ENCODE results near the gene FOXA2.

DNA sequence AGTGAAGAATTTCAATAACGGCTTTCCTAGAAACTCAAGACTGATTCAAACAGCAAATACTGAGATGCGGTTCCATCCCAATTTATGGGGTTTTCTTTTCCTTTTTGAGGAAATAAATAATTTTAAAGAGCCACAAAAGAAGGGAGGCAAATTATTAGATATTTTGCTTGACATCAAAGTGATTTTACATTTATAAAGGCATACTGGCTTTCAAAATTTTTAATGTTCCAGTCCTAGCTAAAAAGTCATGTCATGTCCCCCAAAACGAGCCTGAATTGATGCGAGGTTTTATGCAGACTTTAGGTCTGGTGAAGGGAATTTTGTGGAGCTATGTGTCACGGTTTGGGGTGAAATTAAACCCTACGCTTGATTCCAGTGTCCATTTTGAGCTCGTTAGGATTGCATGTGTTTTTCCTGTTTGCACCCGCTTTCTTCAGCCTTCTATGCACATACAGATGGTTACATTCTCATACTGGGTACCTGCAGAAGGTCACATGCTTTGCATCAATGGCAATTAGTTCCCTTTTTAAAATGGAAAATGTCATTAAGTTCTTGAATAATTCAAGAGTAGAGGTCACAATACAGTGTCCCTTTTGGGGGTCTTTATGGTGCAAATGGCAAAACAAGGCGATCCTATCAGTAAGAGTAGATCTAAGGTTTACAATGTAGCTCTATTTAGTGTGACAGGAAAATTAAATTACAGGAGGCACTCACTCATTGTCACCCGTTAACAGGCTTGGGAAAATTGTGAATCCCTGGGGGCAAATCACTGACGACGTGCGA, 17.3 kb downstream of the FOXA2 start:
- TF ChIP-seq, protein P1, sequence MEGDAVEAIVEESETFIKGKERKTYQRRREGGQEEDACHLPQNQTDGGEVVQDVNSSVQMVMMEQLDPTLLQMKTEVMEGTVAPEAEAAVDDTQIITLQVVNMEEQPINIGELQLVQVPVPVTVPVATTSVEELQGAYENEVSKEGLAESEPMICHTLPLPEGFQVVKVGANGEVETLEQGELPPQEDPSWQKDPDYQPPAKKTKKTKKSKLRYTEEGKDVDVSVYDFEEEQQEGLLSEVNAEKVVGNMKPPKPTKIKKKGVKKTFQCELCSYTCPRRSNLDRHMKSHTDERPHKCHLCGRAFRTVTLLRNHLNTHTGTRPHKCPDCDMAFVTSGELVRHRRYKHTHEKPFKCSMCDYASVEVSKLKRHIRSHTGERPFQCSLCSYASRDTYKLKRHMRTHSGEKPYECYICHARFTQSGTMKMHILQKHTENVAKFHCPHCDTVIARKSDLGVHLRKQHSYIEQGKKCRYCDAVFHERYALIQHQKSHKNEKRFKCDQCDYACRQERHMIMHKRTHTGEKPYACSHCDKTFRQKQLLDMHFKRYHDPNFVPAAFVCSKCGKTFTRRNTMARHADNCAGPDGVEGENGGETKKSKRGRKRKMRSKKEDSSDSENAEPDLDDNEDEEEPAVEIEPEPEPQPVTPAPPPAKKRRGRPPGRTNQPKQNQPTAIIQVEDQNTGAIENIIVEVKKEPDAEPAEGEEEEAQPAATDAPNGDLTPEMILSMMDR (IDR thresholded peaks at IDR 0.05), result no peak
- no peak for TF ChIP-seq POLR2A (IDR thresholded peaks at IDR 0.05)
